HCT116 (cell line): ENCODE measurements around the gene PPFIA1.

Source experiments
- EGR1 ChIP-seq: IDR thresholded peaks from 2 replicates; pipeline ENCODE4 v1.6.1; 2012; ENCODE audit warnings: low read depth
- EZH2 ChIP-seq: fragments of 200-600 bp; sonication (generic); IDR thresholded peaks from 2 replicates; pipeline ENCODE4 v1.6.1; 2017; ENCODE audit warnings: antibody characterized with exemption, mixed run types
- EZH2phosphoT487 ChIP-seq: fragments of 200-600 bp; IDR thresholded peaks from 2 replicates; pipeline ENCODE4 v1.6.1; 2018; ENCODE audit warnings: antibody characterized with exemption, borderline replicate concordance
- JUND ChIP-seq: IDR thresholded peaks from 2 replicates; pipeline ENCODE4 v1.6.1; 2012
- POLR2A ChIP-seq: IDR thresholded peaks from 2 replicates; pipeline ENCODE4 v1.7.0; 2011; ENCODE audit warnings: borderline replicate concordance; ENCODE audit not compliant: insufficient read depth, insufficient read length; ENCODE audit errors: extremely low read depth
- POLR2AphosphoS5 ChIP-seq: IDR thresholded peaks from 2 replicates; pipeline ENCODE4 v1.6.1; 2011; ENCODE audit warnings: mild to moderate bottlenecking, low read depth, low read length, moderate library complexity
- SP1 ChIP-seq: IDR thresholded peaks from 2 replicates; pipeline ENCODE4 v1.6.1; 2012; ENCODE audit warnings: low read depth
- SRF ChIP-seq: IDR thresholded peaks from 2 replicates; pipeline ENCODE4 v1.6.1; 2012; ENCODE audit warnings: low read depth
- ZNF274 ChIP-seq: fragments of 200-500 bp; sonication (Bioruptor generic); IDR thresholded peaks from 2 replicates; pipeline ENCODE4 v1.6.1; 2014; ENCODE audit warnings: mild to moderate bottlenecking, low read depth, low read length, inconsistent platforms
- TF ChIP-seq, protein P1 (sequence below), 3 experiments: fragments of 200-600 bp in 1 of 3; sonication (generic) in 1 of 3; IDR thresholded peaks in 2 of 3; conservative IDR thresholded peaks in 1 of 3; 2 replicates each; pipeline ENCODE4 v1.5.1; 2012 to 2017; ENCODE audit warnings: low read depth in 2 of 3, low read length in 2 of 3, antibody characterized with exemption in 1 of 3, borderline replicate concordance in 1 of 3, control low read depth in 1 of 3, mild to moderate bottlenecking in 1 of 3, mixed read lengths in 1 of 3, mixed run types in 1 of 3, moderate library complexity in 1 of 3; ENCODE audit not compliant: insufficient read depth in 1 of 3
- TF ChIP-seq, protein P2 (sequence below): IDR thresholded peaks from 2 replicates; pipeline ENCODE4 v1.6.1; 2012
- TF ChIP-seq, protein P3 (sequence below): IDR thresholded peaks from 2 replicates; pipeline ENCODE4 v1.6.1; 2012; ENCODE audit warnings: low read depth

DNA sequence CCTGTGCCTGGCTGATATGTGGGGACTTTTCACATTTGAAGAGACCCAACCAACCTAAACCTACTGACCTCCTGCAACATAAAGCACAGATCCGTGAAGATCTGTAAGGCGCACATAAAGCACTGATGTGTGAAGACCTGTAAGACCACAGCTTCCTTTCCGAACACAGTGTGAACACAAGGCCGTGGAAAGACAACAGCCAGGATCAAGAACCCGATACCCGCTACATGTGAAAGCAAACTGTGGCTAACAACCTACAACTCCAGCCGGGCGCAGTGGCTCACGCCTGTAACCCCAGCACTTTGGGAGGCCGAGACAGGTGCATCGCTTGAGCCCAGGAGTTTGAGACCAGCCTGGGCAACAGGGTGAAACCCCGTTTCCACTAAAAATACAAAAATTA lies 17.6 kb upstream of the PPFIA1 start:
- TF ChIP-seq JUND (no peak), SRF (no peak), EZH2 (no peak), ZNF274 (no peak), POLR2A (no peak), POLR2AphosphoS5 (no peak), SP1 (no peak), EGR1 (no peak), EZH2phosphoT487 (no peak)
- TF ChIP-seq, protein P1, sequence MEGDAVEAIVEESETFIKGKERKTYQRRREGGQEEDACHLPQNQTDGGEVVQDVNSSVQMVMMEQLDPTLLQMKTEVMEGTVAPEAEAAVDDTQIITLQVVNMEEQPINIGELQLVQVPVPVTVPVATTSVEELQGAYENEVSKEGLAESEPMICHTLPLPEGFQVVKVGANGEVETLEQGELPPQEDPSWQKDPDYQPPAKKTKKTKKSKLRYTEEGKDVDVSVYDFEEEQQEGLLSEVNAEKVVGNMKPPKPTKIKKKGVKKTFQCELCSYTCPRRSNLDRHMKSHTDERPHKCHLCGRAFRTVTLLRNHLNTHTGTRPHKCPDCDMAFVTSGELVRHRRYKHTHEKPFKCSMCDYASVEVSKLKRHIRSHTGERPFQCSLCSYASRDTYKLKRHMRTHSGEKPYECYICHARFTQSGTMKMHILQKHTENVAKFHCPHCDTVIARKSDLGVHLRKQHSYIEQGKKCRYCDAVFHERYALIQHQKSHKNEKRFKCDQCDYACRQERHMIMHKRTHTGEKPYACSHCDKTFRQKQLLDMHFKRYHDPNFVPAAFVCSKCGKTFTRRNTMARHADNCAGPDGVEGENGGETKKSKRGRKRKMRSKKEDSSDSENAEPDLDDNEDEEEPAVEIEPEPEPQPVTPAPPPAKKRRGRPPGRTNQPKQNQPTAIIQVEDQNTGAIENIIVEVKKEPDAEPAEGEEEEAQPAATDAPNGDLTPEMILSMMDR (IDR thresholded peaks at IDR 0.05 in 2 of 3, conservative IDR thresholded peaks at IDR 0.05 in 1 of 3; ENCODE audit: borderline replicate concordance in 1 of 3, insufficient read depth in 1 of 3, low read depth in 2 of 3, low read length in 2 of 3) = no peak
- TF ChIP-seq, protein P2, sequence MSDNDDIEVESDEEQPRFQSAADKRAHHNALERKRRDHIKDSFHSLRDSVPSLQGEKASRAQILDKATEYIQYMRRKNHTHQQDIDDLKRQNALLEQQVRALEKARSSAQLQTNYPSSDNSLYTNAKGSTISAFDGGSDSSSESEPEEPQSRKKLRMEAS = no peak
- TF ChIP-seq, protein P3, sequence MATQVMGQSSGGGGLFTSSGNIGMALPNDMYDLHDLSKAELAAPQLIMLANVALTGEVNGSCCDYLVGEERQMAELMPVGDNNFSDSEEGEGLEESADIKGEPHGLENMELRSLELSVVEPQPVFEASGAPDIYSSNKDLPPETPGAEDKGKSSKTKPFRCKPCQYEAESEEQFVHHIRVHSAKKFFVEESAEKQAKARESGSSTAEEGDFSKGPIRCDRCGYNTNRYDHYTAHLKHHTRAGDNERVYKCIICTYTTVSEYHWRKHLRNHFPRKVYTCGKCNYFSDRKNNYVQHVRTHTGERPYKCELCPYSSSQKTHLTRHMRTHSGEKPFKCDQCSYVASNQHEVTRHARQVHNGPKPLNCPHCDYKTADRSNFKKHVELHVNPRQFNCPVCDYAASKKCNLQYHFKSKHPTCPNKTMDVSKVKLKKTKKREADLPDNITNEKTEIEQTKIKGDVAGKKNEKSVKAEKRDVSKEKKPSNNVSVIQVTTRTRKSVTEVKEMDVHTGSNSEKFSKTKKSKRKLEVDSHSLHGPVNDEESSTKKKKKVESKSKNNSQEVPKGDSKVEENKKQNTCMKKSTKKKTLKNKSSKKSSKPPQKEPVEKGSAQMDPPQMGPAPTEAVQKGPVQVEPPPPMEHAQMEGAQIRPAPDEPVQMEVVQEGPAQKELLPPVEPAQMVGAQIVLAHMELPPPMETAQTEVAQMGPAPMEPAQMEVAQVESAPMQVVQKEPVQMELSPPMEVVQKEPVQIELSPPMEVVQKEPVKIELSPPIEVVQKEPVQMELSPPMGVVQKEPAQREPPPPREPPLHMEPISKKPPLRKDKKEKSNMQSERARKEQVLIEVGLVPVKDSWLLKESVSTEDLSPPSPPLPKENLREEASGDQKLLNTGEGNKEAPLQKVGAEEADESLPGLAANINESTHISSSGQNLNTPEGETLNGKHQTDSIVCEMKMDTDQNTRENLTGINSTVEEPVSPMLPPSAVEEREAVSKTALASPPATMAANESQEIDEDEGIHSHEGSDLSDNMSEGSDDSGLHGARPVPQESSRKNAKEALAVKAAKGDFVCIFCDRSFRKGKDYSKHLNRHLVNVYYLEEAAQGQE = no peak
